ENCODE measurements around the gene UTF1. TPM values are rescaled to one million over a fixed set of nuclear protein-coding genes. Genes with fewer than 3 reads are reported as not detected.
A peak's percentile ranks its signal among the peaks of the same experiment; 100 is the strongest.

Gene UTF1
- total and polyA plus RNA-seq, 9 of the 15 experiments (the other 6 are each of a cell fraction or from before 2014, with no cell fraction given): 0.35 to 0.46 TPM; not detected in 7

GRCh38 chr10:133243593-133243992 lies 13.6 kb downstream of the UTF1 start:
- DNase-seq (ENCODE audit: extremely low read depth in 1 of 4, low spot score in 3 of 4) (no peak), FAIRE-seq (no peak), ATAC-seq (no peak)
- peak overlapping the region in 1 of 2 experiments; percentile 45; a peak in 1 of 4 replicates for H3K9ac ChIP-seq (ENCODE audit: insufficient read depth in 1 of 2, low read depth in 2 of 2, low read length in 2 of 2)
- H3K79me2 ChIP-seq (ENCODE audit: control insufficient read depth, insufficient read depth, low read length): no peaks in the 10 kb centered on the region
- no TSS peak for BruUV-seq (replicated peaks)
- H3K4me3 ChIP-seq: no peak overlapping the region
- H3K36me3 ChIP-seq (ENCODE audit: control insufficient read depth, insufficient read depth, low read length): no peaks in the 10 kb centered on the region
- CTCF ChIA-PET (ENCODE audit: low intra/inter-chr PET ratio): no interaction called here
- no peaks in the 10 kb centered on the region for H4K20me1 ChIP-seq (replicated peaks; ENCODE audit: control insufficient read depth, insufficient read depth, low read length)
- no peak overlapping the region for H2AFZ ChIP-seq (ENCODE audit: low read depth, low read length)
- H3K27ac ChIP-seq (ENCODE audit: extremely low read depth, low read depth, low read length): no peak overlapping the region
- no peak overlapping the region for H3K4me2 ChIP-seq (ENCODE audit: insufficient read depth, low read length)
- in situ Hi-C loops (cut with MboI): no loop called here
- H3K4me1 ChIP-seq (replicated peaks in 1 of 2; ENCODE audit: control insufficient read depth in 2 of 2, insufficient read depth in 2 of 2, low read length in 2 of 2): peaks cover 34 to 84% of the 10 kb centered on the region in 2 experiments
- H3K9me1 ChIP-seq (ENCODE audit: control insufficient read depth, insufficient read depth, low read length): no peaks in the 10 kb centered on the region
- no peaks in the 10 kb centered on the region; a peak in 1 of 5 replicates for H3K27me3 ChIP-seq (ENCODE audit: control insufficient read depth in 2 of 2, insufficient read depth in 2 of 2, low read length in 2 of 2)
- 62% methylated on average over 10 of the region's 14 CpGs for WGBS (ENCODE audit: insufficient coverage, low coverage, missing lambda C conversion rate)
- TF ChIP-seq PRPF4 (IDR thresholded peaks at IDR 0.05; ENCODE audit: insufficient read depth, low read depth, low read length, poor library complexity, severe bottlenecking) (no peak), CBFA2T3 (IDR thresholded peaks at IDR 0.05) (no peak), CXXC5 (CRISPR knock-in tag; IDR thresholded peaks at IDR 0.05) (no peak), TARDBP (IDR thresholded peaks at IDR 0.05) (no peak)
- intact Hi-C loops (cut with micrococcal nuclease): no loop called here
- H3K9me3 ChIP-seq (replicated peaks; ENCODE audit: control insufficient read depth, insufficient read depth, low read depth, low read length): no peaks in the 10 kb centered on the region
- POLR2A ChIA-PET: no interaction called here

- ATAC-seq (peak; percentile 88), DNase-seq (ENCODE audit: extremely low read depth in 1 of 4, low spot score in 3 of 4) (peak; percentile 86 to 95 (median 90)), FAIRE-seq (peak; percentile 98)
- POLR2A ChIA-PET: interaction anchor here (0.5 to 3.1 kb wide), 5 partner anchors 12 to 118 kb away, joined by 3 to 18 read pairs (median 4); no protein-coding TSS in a partner anchor
- no peaks in the 10 kb centered on the region for H3K9me1 ChIP-seq (ENCODE audit: control insufficient read depth, insufficient read depth, low read length)
- peak overlapping the region; percentile 60 for H2AFZ ChIP-seq (ENCODE audit: low read depth, low read length)
- H3K79me2 ChIP-seq (ENCODE audit: control insufficient read depth, insufficient read depth, low read length): no peaks in the 10 kb centered on the region
- in situ Hi-C loops (cut with MboI): loop anchor here (5.0 kb wide), 2 partner anchors 62 to 98 kb away; partner anchors contain the start of genes TUBGCP2 and ZNF511
- CTCF ChIA-PET (ENCODE audit: low intra/inter-chr PET ratio): no interaction called here
- no peaks in the 10 kb centered on the region for H3K9me3 ChIP-seq (replicated peaks; ENCODE audit: control insufficient read depth, insufficient read depth, low read depth, low read length)
- peak overlapping the region; percentile 17; the same call in 1 of the 2 replicates for H3K4me3 ChIP-seq
- peak overlapping the region; percentile 79 for H3K27ac ChIP-seq (ENCODE audit: extremely low read depth, low read depth, low read length)
- H4K20me1 ChIP-seq (replicated peaks; ENCODE audit: control insufficient read depth, insufficient read depth, low read length): no peaks in the 10 kb centered on the region
- no TSS peak for BruUV-seq (replicated peaks)
- H3K9ac ChIP-seq (ENCODE audit: insufficient read depth in 1 of 2, low read depth in 2 of 2, low read length in 2 of 2): peak overlapping the region; percentile 68 to 82
- no peaks in the 10 kb centered on the region for H3K36me3 ChIP-seq (ENCODE audit: control insufficient read depth, insufficient read depth, low read length)
- peak overlapping the region; percentile 64 for H3K4me2 ChIP-seq (ENCODE audit: insufficient read depth, low read length)
- WGBS (ENCODE audit: insufficient coverage, low coverage, missing lambda C conversion rate): 9% methylated on average over 16 of the region's 33 CpGs
- H3K27me3 ChIP-seq (ENCODE audit: control insufficient read depth in 2 of 2, insufficient read depth in 2 of 2, low read length in 2 of 2): no peaks in the 10 kb centered on the region; a peak in 1 of 5 replicates
- intact Hi-C loops (cut with micrococcal nuclease): loop anchor here (2.0 to 5.0 kb wide), 2 partner anchors 67 to 103 kb away; no protein-coding TSS in a partner anchor
- peaks cover 36 to 96% of the 10 kb centered on the region in 2 experiments for H3K4me1 ChIP-seq (replicated peaks in 1 of 2; ENCODE audit: control insufficient read depth in 2 of 2, insufficient read depth in 2 of 2, low read length in 2 of 2)
- peak; percentile 70 for TF ChIP-seq ZFX (CRISPR knock-in tag; IDR thresholded peaks at IDR 0.05)
- TF ChIP-seq SRF (CRISPR knock-in tag; IDR thresholded peaks at IDR 0.05): peak in 1 of 2 experiments; percentile 26; a peak in 1 of 4 replicates
- peak; percentile 71 for TF ChIP-seq NFIC (IDR thresholded peaks at IDR 0.05)
- TF ChIP-seq MCM7 (IDR thresholded peaks at IDR 0.05): no peak
- 0 out of 2 replicates have a peak, but pooled peaks have one; percentile 45 for TF ChIP-seq ZNF197 (CRISPR knock-in tag; IDR thresholded peaks at IDR 0.05; ENCODE audit: low read depth)
- peak; percentile 31; the same call in 1 of the 2 replicates for TF ChIP-seq MTA2 (IDR thresholded peaks at IDR 0.05; ENCODE audit: low read depth)
- TF ChIP-seq NRF1 (conservative IDR thresholded peaks at IDR 0.05 in 1 of 2, IDR thresholded peaks at IDR 0.05 in 1 of 2): peak in 1 of 2 experiments; percentile 48; a peak in 1 of 4 replicates
- TF ChIP-seq MNT (conservative IDR thresholded peaks at IDR 0.05): peak in 1 of 2 experiments; percentile 75; a peak in 3 of 4 replicates
- TF ChIP-seq RBBP5 (IDR thresholded peaks at IDR 0.05; ENCODE audit: borderline replicate concordance, insufficient read depth, low read length, poor library complexity, severe bottlenecking): peak; percentile 55
- peak; percentile 74 for TF ChIP-seq SOX6 (IDR thresholded peaks at IDR 0.05)
These were observed 15.6 kb downstream of the UTF1 start for GRCh38 chr10:133245439-133246235.

Data from K562 (cell line).